GM18861 (cell line): ENCODE data around the gene RASAL1.

ENCODE experiments used
- ATAC-seq: cut with Tn5 transposase; IDR thresholded peaks from one replicate; pipeline ENCODE4 v1.9.1; 2021; ENCODE audit not compliant: unreplicated experiment

The RASAL1 gene

DNA sequence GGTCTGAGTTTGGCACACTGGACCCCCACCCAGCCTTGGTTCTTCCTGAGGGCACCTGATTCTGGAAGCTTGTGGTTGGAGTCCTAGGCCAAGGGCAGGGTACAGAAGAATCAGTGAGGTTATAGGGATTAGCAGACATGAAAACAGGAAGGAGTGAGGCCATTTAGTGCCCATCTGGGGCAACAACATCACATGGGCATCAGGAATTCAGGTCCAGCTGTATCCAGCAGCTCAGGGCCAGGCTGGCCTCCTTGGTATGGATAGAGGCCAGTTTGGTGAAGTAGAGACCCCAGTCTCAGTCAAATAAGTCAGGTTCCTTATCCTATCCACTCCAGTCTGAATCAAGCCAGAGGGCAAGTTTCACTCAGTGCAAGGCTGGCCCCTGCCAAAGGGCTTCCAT lies 36.2 kb downstream of the RASAL1 start:
- ATAC-seq, result no peak

- ATAC-seq, result no peak
Measured at GRCh38 chr12:113098441-113099028, 37.0 kb downstream of the RASAL1 start.

GRCh38 chr12:113097716-113098440 lies 37.7 kb downstream of the RASAL1 start:
- ATAC-seq, result no peak

GRCh38 chr12:113096675-113097461 lies 38.7 kb downstream of the RASAL1 start:
- no peak for ATAC-seq

DNA sequence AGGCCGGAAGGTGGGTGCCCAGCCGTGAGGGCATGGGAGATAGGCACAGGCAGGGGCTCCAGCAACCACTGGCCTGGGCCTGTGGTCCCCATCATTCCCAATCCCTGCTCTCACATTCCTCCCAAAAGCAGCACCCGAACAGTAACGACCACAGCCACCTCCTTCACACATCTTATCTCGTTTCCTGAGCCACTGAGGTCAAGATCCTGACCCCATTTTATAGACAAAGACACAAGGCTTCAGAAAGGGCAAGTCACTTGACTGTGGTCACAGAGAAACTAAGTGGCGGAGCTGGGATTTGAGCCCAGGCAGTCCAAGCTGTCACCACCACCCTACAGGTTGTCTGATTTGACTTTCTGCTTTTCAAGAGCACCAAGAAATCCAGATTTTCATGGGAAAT lies 40.2 kb downstream of the RASAL1 start:
- no peak for ATAC-seq

DNA sequence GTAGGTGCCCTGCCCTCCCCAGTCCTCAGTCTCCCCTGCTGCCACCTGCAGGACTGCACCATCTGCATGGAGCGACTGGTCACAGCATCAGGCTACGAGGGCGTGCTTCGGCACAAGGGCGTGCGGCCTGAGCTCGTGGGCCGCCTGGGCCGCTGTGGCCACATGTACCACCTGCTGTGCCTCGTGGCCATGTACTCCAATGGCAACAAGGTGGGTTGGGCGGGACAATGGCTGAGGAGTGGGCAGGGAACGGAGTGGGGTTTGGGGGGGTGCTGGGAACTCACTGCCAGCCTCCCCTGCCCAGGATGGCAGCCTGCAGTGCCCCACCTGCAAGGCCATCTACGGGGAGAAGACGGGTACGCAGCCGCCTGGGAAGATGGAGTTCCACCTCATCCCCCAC lies 40.8 kb downstream of the RASAL1 start:
- no peak for ATAC-seq

DNA sequence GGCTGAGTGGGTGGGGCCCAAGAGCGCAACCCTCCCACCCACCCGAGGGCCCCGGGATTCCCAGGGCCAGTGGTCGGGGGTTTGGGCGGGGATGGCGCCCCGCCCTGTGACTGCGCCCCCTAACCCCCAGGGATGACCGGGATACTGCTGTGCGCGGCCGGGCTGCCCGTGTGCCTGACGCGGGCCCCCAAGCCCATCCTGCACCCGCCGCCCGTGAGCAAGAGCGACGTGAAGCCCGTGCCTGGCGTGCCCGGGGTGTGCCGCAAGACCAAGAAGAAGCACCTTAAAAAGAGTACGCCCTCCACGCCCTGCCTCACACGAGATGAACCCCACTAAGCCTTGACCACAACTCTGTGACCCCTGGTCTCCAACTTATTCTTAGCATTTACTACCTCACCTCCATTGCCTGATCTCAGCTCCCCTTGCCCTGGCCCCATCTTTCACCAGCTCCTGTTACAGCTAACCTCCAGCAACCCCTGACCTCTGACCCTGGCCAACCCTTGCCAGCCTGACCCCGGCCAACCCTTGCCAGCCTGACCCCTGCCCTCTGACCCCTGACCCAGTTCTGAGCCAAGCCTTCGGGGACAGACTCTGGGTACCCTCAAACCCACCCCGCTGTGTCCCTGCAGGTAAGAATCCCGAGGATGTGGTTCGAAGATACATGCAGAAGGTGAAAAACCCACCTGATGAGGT lies 42.0 kb downstream of the RASAL1 start:
- ATAC-seq, result no peak

GRCh38 chr12:113092607-113093408 lies 42.8 kb downstream of the RASAL1 start:
- no peak for ATAC-seq

GRCh38 chr12:113091506-113091905 lies 44.1 kb downstream of the RASAL1 start:
- ATAC-seq, result no peak

DNA sequence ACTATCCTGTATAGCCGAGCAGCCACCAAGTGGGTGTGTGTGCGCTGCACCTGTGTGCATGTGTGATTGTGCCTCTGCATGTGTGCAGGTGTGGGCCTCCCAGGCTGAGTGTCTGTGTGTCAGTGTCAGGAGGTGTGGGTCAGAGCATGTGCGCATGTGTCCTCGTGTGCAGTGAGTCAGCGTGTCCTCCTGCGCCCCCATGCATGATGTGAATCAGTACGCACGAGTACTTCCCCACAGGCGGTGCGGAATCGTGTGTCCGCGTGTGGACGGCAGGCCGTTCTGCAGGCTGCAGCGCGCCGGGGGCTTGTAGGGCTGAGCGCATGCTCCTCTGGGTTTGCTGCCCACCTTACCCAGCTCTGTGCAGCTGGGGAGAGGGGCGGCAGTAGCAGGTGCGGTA lies 44.8 kb downstream of the RASAL1 start:
- no peak for ATAC-seq

GRCh38 chr12:113089839-113090238 lies 45.7 kb downstream of the RASAL1 start:
- no peak for ATAC-seq

GRCh38 chr12:113088971-113089756 lies 46.4 kb downstream of the RASAL1 start:
- no peak for ATAC-seq

DNA sequence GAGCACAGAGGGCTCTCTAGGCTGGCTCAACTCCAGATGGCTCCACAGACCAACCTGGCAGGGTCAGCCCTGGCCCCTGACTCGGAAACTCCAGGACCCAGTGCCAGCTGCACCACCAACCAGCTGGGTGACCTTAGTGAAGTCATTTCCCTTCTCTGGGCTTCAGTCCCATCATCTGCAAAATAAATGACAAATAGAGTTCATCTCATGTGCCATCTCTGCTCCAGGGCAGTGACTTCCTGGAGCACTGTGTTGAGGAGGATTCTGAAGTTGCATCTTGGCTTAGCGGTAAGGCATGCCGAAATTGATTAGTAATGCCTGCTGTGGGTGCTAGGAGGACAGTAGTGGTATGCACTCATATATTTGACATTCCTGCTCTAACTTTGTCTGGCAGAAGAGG lies 47.5 kb downstream of the RASAL1 start:
- ATAC-seq, result no peak

DNA sequence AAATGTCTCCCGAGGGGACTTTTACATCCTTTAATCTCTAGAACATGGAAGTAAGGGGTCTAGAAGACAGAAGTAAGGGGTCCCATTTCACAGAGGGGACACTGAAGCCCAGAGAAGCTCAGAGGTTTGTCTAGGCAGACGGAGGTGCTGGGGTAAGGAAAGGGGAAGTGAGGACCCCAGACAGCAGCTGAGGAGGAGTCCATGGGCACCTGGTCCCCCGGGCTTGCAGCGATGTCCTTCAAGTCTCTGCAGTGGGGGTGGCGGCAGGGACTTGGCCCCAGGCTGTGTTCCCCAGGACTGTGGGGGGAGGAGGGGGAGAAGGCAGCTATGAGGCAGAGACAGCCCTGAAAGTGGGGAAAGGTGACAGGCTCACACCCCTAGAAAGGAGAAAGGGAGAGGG lies 48.4 kb downstream of the RASAL1 start:
- no peak for ATAC-seq

DNA sequence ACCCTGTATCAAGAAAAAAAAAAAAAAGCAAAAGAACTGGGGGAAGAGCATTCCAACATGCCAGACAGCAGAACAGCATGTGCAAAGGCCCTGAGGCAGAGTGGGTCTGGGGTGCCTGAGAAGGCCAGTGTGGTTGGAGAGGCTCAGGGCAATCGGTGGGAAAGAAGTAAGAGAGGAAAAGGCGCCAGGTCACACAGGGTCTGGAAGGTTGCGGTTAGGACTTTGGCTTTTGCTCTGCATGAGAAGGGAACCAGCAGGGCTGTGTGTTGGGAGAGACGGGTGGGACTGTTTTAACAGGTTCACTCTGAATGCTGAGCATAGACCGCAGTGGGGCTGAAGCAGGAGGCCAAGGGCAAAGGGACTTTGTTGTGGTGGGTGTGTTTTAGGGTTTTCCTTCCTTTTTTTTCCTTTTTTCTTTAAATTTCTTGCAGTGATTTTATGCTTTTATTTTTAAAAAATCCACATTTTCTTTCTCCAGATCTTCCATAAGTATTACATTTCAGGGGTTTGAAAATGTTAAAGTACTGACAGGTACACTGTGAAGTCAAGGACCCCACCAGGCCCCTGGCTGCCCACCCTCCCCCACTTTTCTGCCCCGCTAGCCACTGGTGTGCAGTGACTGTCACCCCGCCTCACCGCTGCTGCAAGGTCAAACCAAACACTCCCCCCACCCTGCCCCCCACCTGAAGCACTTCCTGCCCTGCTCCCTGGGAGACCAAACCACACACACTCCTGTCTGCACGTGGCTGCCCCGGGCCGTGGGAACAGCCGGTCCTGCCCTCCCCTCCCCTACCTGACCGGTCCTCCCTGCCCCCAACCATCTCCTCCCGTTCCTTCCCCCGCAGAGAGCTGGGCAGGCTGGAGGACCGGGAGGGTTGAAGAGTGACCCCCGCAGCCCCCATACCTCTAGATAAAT lies 49.1 kb downstream of the RASAL1 start:
- no peak for ATAC-seq

GRCh38 chr12:113083863-113084435 lies 51.6 kb downstream of the RASAL1 start:
- no peak for ATAC-seq

GRCh38 chr12:113082486-113083148 lies 52.9 kb downstream of the RASAL1 start:
- peak; percentile 77 for ATAC-seq

DNA sequence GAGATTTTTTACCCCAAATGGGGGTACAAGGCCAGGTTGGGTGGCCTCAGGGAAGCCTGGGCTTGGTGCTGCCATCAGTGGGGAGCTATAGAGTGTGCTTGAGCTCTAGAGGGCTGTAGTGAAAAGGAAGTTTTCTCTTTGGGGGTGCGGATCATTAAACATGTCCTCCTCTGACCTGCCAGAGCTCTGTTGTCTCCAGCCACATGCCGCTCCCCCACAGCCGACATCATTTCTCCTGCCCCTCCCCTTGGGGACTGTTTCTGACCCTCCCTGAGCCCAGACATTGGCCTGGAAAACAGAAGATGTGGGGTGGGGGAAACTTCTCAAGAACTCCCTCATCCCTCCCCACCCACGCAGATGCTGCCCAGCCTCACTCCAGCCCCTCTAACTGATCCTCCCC lies 53.7 kb downstream of the RASAL1 start:
- ATAC-seq, result no peak
